Measurements from ENCODE around the gene PGAM2.

The PGAM2 gene

DNA sequence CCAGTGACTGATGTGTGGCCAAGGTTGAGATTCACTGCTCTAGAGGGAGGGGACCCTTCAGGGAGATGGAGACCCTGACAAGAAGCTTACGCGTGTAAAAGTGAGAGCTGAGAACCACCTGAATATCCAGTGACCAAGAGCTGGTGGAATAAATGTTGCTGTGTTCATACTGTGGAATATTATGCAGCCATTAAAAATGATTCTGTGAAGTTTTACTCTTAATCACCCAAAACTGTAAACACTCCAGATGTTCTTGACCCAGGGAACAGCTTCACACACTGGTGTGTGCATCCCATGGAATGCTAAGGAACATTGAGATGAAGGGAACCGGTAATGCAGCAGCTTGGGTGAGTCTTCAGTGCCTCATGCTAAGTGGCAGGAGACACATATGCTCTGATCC lies 21.3 kb upstream of the PGAM2 start:
- in situ Hi-C loops (cut with MboI; ENCODE audit: low sequenced_read_pairs): no loop called here

DNA sequence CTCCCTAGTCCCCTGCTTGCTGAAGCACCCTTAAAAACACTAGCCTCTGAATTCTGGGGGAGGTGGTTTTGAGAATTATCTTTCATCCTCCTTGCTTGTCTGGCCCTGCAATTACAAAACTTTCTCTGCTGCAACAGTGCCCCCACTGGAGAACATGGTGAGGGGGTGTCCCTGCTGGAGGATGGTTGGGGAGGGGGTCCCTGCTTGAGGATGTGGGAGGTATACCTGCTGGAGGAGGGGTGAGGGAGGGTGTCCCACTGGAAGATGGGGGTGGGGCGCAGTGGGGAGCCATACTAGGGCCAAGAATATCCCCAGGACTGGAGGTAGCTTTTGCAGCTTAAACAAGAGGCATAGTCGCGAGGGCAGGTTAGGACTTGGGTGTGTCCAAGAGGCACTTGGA lies 20.2 kb upstream of the PGAM2 start:
- in situ Hi-C loops (cut with MboI; ENCODE audit: low sequenced_read_pairs): no loop called here

DNA sequence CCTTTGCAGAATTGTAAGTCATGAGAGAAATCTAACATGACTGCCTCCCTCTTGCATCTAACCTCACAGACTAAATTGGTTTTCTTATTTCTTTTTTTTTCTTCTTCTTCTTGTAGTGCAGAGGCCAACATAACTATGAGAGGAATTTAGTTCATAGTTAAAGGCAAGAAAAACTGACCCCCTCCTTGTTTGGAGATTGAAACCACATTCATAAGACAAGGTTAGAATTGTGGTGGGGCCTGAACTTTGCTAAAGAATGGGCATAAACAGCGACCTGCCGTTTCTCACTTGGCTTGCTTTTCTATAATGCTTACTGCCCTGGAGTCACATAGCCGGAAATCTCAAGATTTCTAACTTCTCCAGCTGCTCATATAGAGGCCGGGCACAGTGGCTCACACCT lies 19.3 kb upstream of the PGAM2 start:
- in situ Hi-C loops (cut with MboI; ENCODE audit: low sequenced_read_pairs): no loop called here

DNA sequence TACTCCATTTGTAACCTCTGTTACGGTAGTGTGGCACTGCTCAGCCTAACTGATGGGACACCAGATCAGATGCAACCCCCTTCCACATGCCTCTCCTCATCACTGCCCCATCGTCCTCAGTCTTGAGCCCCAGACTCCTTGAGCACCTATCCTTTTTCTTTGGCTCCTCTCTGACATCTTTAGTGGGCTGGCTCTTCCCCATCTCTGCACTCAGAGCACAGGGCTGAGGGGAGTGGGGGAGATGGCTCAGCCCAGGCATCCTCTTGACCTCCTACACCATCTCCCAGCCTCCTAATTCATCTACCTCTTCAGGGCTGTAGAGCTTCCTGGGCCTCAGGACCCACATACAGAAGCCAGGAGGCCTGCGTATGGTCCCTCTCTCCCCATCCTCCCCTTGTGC lies 18.4 kb upstream of the PGAM2 start:
- in situ Hi-C loops (cut with MboI; ENCODE audit: low sequenced_read_pairs): no loop called here

DNA sequence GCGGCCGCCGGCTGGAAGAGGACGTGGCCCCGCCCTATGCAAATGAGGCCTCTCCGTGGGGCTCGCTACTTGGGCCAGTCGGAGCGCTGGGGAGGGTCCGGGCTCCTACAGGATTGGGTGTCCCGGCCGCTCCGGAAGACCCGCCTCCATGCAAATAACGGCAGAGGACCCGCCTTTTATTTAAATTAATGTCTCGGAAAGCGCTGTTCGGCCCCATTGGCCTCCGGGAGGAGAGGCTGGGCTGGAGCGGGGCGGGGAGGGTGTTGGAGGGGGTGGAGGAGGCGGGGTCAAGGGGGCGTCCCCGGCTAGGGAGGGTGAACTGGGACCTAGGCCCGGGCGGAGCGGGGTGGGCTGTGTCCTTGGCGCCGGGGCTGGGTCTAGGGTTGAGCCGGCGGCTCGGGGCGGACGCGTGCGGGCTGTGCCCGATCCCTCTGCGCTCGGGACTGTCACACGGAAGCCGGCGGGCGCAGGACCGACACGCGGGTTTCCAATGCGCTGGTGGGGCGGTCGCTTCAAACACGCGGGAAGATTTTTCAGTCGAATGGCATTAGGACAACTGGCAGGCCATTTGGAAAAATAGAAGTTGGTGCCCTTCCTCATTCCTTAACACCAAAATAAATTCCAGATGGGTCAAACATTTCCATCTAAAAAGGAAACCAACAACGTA lies 17.3 kb upstream of the PGAM2 start:
- in situ Hi-C loops (cut with MboI; ENCODE audit: low sequenced_read_pairs): no loop called here

DNA sequence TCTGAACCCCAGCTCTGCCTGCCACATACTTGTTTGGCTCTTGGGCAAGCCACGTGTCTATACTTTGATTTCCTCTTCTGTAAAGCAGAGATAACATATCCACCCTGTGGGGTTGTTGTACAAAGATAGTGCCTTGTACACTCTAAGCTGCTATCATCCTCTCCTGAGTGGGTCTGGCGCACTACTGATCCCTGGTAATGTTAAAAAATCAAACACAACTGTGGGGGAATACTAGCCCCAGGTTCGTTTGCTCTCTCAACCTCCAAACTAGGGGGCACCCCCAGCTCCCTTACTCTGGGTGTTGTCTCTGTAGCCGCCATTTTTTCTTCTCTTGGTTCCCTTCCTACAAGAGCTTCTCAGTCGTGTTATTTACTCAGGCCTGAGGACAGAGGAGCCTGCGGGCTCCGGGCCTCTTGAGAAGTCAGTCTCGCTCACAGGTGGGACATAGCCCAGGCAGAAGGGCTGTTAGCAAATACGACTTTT lies 15.9 kb upstream of the PGAM2 start:
- in situ Hi-C loops (cut with MboI; ENCODE audit: low sequenced_read_pairs): no loop called here

DNA sequence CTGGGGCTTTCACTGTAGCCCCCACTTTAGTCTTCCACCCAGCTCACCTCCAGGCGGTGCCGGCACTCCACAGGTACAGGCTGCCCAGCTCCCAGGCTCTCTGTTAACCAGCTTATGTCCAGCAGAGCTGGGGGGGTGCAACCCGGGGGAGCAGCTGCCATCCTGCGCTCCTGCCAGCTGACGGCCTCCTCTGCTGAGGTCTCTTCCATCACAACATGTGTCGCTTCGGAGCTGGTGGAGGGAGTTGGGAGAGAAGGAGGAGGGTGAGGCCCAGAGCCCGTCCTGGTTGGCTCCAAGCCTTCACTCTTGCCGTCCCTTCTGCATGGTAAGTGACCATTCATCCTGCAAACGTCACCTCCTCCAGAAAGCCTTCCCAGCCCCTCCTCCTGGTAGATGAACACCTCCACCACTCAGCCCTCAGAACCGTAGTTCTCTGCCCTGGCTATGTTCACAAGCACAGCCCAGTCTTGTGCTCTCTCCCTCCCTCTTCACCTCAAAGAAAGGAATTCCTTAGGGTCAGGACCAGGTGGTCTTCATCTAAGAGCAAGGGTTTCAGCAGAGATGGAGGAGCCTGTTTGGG lies 15.4 kb upstream of the PGAM2 start:
- in situ Hi-C loops (cut with MboI; ENCODE audit: low sequenced_read_pairs): no loop called here

DNA sequence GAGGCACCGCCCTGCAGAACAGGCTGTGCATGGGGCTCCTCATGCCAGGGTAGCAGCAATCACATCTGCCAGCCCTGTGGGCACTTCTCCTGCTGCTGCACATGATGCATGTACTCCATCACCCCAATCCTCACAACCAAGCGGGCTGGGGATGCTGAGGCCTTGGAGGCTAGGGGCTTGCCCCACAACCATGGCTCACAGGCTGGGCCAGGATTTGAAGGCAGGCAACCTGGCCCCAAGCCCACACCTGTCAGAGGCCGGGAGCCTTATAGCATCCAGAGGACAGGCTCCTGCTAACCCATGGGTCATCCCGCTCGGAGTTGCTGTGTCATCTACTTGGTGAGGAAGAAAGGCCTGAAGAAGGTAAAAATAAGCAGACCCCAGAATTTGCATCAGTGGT lies 14.8 kb upstream of the PGAM2 start:
- in situ Hi-C loops (cut with MboI; ENCODE audit: low sequenced_read_pairs): no loop called here

DNA sequence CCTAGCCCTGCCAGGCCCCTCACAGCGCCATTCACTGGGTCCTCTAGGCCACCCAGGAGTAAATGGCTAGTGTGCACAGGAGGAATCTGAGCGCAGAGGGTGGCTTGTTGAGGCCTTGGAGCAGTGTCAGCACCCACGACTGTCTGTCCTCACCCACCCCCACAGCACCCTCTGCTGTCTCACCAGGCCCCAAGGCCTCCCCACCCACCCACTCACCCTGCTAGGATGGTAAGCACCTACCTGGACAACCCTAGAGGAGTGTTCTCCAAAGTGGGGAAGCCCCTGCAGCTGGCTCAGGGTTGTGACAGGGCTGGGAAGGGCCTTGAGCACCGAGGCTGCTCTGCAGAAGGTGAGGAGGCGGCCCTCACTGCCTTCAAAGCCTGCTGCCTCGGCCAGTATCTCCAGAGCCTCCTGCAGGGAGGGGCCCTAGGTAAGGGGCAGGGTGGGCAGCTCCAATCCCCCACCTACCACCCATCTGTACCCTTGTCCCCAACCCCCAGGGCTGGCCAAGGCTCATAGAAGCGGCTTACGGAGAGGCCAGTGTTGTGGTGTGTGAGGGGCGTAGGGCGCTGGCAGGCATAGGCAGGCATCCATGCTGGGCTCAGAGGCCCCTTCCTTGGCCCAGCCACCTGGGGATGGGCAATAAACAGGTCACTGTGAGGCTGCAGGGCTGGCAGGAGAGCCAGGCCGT lies 14.1 kb upstream of the PGAM2 start:
- in situ Hi-C loops (cut with MboI; ENCODE audit: low sequenced_read_pairs): no loop called here

DNA sequence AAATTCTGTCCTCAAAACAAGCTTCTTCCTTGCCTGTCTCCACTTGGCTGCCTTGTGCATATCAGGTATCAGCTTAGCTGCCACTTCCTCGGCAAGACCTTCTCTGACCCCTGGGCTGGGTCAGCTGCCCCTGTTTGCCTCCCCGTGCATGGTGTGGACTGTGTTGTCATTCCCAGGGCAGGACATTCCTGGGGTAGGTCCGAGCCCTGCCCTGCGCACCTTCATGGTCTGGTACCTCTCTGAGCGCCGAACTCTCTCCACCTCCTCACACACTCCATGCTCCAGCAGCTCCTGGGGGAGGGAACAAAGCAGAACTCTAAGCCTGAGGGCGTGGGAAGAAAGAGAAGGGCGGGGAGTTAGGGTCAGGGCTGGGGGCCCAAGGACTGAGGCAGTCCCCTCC lies 13.2 kb upstream of the PGAM2 start:
- in situ Hi-C loops (cut with MboI; ENCODE audit: low sequenced_read_pairs): no loop called here

DNA sequence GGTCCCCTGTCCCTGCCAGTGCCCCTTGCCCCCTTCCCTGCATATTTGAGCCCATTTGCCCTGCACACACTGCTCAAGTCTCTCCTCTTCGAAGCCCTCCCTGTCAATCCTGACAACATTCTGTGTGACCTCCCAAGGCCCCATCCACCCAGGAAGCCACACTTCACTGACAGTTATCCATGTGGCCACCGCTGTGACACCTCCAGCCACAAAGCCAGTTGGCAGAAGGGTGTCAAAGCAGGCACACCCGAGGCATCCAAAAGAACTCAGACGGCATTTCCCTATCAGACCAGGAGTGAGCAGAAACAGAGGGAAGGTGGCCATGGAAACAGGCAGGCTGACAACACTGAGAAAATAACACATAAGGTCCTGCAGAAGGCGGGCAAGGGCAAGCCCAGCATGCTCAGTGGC lies 12.3 kb upstream of the PGAM2 start:
- in situ Hi-C loops (cut with MboI; ENCODE audit: low sequenced_read_pairs): no loop called here

DNA sequence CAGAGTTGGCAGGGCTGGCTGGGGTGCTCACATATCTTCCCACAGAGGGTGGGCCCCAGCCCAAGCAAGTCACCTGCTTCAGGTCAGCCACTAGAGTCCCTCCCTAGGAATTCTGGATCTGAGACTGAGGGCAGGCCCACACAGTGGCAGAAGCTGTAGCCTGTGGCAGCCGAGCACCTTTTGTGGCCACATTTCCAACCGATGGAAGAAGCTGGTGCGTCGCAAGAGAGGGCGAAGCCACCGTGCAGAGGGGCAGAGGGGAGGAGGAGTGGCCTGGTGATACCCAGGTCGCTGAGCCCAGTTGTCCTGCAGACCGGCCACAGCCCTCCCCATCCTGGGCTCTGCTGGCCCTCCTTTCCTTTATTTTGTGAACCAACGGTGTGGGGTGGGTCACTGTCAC lies 11.7 kb upstream of the PGAM2 start:
- in situ Hi-C loops (cut with MboI; ENCODE audit: low sequenced_read_pairs): no loop called here

DNA sequence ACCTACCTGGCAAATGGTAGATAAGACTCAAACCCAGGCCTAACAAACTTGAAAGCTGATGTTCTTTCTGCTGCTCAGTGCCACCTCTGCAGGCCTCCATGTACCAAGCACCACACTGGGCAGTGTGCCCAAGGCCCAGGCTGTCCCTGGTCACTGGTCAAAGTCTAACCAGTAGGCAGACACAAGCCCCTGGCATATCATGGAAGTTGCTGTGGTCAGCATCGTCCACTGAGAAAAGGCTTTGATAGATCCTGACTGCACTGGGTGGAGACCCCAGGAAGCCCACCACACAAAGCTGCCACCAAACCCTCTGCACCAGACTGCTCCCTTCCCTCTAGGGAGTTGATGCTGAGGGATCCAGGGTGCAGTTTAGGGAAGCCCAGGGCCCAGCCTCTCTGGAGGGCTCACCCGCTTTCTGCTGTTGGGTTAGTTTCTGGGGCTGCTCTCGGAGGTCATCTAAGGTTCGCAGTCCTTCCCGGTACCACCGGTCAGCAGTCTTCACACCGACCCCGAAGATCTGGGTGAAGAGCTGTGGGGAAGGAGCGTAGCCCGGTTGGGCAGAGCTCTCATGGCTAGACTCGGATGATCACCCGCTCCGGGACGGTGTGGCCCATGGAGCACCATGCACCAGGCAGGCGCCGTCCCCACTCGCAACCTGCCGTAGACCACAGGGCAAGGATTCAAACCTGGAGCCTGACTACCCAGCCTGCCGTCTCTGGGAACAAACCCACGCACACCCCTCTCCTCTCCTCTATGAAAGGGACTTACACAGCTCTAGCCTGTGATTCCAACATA lies 10.9 kb upstream of the PGAM2 start:
- in situ Hi-C loops (cut with MboI; ENCODE audit: low sequenced_read_pairs): no loop called here

DNA sequence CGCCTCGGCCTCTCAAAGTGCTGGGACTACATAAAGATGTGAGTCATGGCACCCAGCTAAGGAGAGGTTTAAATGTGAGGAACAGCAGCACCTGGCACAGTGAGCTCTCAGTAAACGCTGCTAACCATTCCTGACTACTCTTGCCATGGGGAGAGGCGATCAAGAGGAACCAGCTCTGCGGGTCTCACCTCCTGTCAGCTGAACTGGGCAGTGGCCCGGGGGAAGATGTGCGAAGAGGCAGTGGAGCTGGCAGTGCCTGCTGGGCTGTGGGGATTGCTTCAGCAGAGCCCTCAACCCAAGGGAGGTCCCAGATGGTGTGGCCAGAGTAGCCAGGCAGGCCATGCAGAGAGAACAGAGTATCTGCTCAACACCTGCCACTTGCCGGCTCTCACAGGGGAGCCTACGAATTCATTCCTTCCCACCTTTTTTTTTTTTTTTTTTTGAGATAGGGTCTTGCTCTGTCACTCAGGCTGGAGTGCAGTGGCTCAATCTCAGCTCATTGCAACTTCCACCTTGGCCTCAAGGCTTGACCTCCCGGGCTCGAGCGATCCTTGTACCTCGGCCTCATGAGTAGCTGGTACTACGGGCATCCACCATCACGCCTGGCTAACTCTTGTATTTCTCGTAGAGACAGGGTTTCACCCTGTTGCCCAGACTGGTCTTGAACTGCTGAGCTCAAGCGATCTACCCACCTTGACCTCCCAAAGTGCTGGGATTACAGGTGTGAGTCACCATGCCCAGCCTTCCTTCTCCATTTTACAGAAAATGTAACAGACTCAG lies 10.1 kb upstream of the PGAM2 start:
- in situ Hi-C loops (cut with MboI; ENCODE audit: low sequenced_read_pairs): no loop called here

DNA sequence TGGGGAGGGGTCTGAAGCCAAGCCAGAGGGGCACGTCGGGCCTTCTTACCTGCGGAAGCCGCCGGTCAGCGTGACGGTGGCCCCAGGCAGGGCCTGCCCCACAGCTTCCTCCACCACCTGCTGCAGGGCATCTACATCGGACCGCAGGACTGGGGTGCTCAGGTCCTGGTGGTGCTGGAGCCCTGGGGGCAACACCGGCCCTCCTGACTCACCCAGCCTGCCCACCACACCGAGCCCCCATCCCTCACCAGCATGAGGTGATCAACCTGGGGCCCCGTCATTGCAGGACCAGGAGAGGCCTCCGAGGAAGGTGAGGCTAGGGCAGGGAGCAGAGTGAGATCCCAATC lies 9.0 kb upstream of the PGAM2 start:
- in situ Hi-C loops (cut with MboI; ENCODE audit: low sequenced_read_pairs): no loop called here

DNA sequence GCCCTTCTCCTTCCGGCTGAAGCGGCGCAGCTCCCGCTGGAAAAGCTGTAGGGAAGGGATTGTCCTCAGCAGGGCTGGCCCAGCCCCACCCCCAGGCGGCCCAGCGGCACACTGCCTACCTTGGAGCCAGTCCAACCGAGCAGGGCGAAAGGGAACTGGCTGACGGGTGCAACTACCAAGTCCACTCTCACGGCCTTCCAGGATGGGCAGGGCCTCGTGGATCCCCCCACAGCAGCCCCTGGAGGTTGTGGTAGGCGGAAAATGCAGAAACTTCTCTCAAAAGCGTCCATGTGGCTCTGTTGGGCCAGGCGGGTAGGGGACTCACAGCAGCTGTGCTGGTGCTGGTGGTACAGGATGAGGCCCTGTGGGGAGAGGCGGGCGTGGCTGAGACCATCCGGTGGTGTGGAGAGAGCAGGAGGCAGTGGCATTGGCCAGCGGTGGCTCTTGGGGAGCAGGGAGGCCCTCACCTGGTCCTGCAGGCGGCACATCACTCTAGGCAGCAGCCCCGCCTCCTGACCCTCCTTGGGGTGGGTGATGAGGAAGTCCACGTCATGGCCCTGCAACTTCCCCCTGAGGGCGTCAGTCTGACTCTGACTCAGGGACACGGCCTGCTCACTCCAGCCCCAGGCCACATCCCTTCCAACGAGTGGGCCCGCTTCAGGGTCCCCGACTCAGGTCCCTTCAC lies 8.4 kb upstream of the PGAM2 start:
- in situ Hi-C loops (cut with MboI; ENCODE audit: low sequenced_read_pairs): no loop called here

DNA sequence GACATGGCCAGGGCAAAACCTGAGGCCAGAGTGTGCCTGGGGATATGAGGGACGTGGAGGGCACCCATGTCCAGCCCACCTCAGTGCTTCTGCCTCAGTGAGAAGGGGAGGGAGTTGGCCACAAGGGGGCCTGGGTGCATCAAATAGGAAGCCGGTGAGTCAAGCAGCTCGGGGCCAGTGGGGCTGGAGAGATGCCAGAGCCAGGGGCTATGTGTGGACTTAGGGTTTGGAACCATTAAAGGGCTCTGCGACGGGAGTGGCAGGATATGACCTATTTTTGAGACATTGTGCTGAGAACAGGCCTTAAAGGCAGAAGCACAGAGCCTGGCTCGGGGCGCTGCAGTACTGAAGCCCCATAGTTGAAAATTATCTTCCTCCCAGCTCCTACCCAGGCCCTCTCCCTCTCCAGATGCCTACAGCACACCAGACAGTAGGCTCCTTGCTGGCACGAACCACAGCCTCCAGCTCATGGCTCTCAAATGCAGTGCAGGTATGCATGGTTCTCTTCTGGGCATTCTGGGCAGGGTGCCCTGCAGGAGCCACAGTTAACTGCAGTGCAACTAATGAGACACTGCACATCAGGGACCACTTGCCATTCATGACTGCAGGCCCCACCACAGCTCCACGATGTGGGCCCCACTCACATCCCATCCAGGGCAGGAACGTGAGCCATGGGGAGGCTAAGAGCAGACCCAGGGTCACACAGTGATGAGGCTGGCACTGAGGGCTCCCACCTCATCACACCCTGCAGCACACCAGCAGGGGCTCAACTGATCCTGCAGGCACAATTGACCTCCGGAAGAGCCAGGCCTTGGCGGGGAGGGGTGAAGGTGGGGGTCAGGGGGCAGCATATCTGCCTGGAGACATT lies 7.2 kb upstream of the PGAM2 start:
- in situ Hi-C loops (cut with MboI; ENCODE audit: low sequenced_read_pairs): no loop called here

DNA sequence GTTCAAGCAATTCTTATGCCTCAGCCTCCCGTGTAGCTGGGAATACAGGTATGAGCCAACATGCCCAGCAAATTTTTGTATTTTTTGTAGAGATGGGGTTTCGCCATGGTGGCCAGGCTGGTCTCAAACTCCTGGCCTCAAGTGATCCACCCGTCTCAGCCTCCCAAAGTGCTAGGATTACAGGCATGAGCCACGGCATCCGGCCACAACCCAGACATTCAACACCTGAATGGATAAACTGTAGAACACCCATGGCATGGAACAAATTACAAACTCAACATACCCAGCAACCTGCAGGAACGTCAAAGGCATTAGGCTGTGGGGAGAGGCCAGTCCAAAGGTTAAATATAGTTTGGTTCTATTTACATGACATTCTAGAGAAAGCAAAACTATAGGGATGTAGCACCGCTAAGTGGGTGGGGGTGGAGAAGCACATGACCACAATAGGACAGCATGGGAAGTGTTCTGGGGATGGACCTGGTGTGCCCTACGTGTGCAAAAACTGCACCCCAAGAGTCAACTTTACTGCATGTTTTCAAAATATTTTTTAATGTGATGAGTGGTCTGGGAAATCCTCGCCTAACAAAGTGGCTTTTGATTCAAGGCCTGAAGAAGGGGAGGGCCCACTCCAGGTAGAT lies 6.5 kb upstream of the PGAM2 start:
- in situ Hi-C loops (cut with MboI; ENCODE audit: low sequenced_read_pairs): no loop called here

DNA sequence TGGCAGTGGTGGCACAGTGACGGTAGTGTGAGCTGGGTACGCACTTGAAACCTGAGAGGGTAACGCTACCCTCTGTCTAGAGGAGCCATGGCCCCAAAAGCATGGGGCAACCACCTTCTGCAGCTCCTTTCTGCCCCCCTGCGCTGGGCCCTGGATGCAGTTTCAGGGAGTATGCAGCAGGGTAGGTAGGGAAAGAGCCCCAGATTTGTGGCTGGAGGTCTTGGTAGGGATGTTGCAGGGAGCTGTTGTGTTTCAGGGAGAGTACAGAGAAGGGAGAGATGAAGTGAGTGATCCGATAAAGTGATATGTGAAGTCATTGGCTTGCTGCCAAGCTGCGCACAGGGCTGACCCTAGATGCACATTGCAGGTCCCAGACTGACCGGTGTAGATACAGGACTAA lies 2.7 kb upstream of the PGAM2 start:
- in situ Hi-C loops (cut with MboI; ENCODE audit: low sequenced_read_pairs): no loop called here

Data from HL-60/S4 (cell line).